ENCODE data around the gene MCF2L2. TPM values are rescaled to one million over a fixed set of nuclear protein-coding genes. Genes with fewer than 3 reads are reported as not detected.

MCF2L2 gene
- total and polyA plus RNA-seq, 2 of the 13 experiments (the other 11 are each of a cell fraction or from before 2014, with no cell fraction given): not detected

DNA sequence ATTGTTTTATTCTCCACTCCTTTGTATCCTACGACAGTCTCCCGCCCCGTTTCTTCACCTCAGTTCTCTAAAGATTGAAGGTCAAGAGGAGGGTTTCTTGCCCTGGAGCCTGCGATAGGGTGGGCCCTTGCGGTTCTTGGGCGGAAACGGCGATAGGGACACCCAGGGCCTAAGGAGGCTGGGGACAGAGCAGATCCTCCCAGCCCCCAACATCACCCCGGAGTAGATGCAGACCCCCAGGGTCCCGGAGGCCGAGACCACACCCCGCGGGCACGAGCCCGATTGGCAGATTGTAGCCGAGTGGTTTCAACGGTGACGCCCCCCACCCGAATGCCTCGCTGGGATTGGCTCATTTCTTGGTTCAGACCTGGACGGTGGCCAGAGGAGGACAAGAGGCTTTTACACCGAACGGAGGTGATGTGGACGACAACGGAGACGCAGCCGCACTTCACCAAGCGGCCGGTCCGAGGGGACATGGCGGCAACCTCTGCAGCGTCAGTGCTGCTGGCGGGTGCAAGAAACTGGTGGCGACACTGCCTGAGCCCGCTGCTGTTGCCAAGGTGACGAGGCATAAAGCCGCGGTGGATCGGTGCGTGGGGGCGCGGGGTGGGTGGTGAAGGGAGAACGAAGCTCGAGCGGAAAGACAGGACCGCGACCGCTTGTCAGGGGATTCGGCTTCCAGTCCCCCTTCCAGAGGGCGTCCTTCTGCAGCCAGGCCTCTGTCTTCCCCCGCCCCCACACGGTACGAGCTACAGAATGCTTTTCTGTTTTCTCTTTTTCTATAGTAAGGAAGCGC lies 19.0 kb upstream of the MCF2L2 start (continued):
- TF ChIP-seq POLR2A (IDR thresholded peaks at IDR 0.05; ENCODE audit: insufficient read depth in 1 of 2, low read depth in 2 of 2, low read length in 2 of 2): peak; percentile 96 to 97
- no peak for TF ChIP-seq CREB3 (CRISPR knock-in tag; IDR thresholded peaks at IDR 0.05)
- TF ChIP-seq SMARCC2 (IDR thresholded peaks at IDR 0.05): no peak
- TF ChIP-seq KMT2B (CRISPR knock-in tag; IDR thresholded peaks at IDR 0.05): peak; percentile 97
- no peak for TF ChIP-seq HNRNPUL1 (IDR thresholded peaks at IDR 0.05; ENCODE audit: low read depth, low read length)
- peak; percentile 56; the same call in 1 of the 2 replicates for TF ChIP-seq SP5 (CRISPR knock-in tag; IDR thresholded peaks at IDR 0.05; ENCODE audit: borderline replicate concordance, low read depth)
- TF ChIP-seq RFX1 (IDR thresholded peaks at IDR 0.05): no peak; the same call in 1 of the 2 replicates
- no peak for TF ChIP-seq TCF7L2 (IDR thresholded peaks at IDR 0.05; ENCODE audit: low read depth, low read length)
- peak; percentile 76; the same call in 1 of the 2 replicates for TF ChIP-seq ZNF768 (CRISPR knock-in tag; IDR thresholded peaks at IDR 0.05)
- TF ChIP-seq SP2 (CRISPR knock-in tag; IDR thresholded peaks at IDR 0.05): peak; percentile 84
- no peak for TF ChIP-seq ATM (IDR thresholded peaks at IDR 0.05; ENCODE audit: borderline replicate concordance)
- peak; percentile 46; the same call in 1 of the 2 replicates for TF ChIP-seq HOXD1 (CRISPR knock-in tag; IDR thresholded peaks at IDR 0.05)
- TF ChIP-seq, protein P1, sequence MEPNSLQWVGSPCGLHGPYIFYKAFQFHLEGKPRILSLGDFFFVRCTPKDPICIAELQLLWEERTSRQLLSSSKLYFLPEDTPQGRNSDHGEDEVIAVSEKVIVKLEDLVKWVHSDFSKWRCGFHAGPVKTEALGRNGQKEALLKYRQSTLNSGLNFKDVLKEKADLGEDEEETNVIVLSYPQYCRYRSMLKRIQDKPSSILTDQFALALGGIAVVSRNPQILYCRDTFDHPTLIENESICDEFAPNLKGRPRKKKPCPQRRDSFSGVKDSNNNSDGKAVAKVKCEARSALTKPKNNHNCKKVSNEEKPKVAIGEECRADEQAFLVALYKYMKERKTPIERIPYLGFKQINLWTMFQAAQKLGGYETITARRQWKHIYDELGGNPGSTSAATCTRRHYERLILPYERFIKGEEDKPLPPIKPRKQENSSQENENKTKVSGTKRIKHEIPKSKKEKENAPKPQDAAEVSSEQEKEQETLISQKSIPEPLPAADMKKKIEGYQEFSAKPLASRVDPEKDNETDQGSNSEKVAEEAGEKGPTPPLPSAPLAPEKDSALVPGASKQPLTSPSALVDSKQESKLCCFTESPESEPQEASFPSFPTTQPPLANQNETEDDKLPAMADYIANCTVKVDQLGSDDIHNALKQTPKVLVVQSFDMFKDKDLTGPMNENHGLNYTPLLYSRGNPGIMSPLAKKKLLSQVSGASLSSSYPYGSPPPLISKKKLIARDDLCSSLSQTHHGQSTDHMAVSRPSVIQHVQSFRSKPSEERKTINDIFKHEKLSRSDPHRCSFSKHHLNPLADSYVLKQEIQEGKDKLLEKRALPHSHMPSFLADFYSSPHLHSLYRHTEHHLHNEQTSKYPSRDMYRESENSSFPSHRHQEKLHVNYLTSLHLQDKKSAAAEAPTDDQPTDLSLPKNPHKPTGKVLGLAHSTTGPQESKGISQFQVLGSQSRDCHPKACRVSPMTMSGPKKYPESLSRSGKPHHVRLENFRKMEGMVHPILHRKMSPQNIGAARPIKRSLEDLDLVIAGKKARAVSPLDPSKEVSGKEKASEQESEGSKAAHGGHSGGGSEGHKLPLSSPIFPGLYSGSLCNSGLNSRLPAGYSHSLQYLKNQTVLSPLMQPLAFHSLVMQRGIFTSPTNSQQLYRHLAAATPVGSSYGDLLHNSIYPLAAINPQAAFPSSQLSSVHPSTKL (CRISPR knock-in tag; IDR thresholded peaks at IDR 0.05): peak; percentile 78
- peak; percentile 85; the same call in 1 of the 2 replicates for TF ChIP-seq ZFP1 (CRISPR knock-in tag; IDR thresholded peaks at IDR 0.05)
- no peak for TF ChIP-seq PHB2 (IDR thresholded peaks at IDR 0.05; ENCODE audit: partially characterized antibody)
- TF ChIP-seq, protein P2, sequence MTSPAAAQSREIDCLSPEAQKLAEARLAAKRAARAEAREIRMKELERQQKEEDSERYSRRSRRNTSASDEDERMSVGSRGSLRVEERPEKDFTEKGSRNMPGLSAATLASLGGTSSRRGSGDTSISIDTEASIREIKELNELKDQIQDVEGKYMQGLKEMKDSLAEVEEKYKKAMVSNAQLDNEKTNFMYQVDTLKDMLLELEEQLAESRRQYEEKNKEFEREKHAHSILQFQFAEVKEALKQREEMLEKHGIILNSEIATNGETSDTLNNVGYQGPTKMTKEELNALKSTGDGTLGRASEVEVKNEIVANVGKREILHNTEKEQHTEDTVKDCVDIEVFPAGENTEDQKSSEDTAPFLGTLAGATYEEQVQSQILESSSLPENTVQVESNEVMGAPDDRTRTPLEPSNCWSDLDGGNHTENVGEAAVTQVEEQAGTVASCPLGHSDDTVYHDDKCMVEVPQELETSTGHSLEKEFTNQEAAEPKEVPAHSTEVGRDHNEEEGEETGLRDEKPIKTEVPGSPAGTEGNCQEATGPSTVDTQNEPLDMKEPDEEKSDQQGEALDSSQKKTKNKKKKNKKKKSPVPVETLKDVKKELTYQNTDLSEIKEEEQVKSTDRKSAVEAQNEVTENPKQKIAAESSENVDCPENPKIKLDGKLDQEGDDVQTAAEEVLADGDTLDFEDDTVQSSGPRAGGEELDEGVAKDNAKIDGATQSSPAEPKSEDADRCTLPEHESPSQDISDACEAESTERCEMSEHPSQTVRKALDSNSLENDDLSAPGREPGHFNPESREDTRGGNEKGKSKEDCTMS (CRISPR knock-in tag; conservative IDR thresholded peaks at IDR 0.05): no peak
- TF ChIP-seq TEF (CRISPR knock-in tag; IDR thresholded peaks at IDR 0.05): no peak
- no peak for TF ChIP-seq CHD2 (IDR thresholded peaks at IDR 0.05; ENCODE audit: low read depth, low read length)
- TF ChIP-seq NR2F2 (IDR thresholded peaks at IDR 0.05; ENCODE audit: borderline replicate concordance, low read depth): no peak; the same call in 1 of the 2 replicates
- TF ChIP-seq, protein P3, sequence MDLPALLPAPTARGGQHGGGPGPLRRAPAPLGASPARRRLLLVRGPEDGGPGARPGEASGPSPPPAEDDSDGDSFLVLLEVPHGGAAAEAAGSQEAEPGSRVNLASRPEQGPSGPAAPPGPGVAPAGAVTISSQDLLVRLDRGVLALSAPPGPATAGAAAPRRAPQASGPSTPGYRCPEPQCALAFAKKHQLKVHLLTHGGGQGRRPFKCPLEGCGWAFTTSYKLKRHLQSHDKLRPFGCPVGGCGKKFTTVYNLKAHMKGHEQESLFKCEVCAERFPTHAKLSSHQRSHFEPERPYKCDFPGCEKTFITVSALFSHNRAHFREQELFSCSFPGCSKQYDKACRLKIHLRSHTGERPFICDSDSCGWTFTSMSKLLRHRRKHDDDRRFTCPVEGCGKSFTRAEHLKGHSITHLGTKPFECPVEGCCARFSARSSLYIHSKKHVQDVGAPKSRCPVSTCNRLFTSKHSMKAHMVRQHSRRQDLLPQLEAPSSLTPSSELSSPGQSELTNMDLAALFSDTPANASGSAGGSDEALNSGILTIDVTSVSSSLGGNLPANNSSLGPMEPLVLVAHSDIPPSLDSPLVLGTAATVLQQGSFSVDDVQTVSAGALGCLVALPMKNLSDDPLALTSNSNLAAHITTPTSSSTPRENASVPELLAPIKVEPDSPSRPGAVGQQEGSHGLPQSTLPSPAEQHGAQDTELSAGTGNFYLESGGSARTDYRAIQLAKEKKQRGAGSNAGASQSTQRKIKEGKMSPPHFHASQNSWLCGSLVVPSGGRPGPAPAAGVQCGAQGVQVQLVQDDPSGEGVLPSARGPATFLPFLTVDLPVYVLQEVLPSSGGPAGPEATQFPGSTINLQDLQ (CRISPR knock-in tag; IDR thresholded peaks at IDR 0.05): no peak

All from HepG2 (cell line).